HepG2 (cell line): ENCODE results near the gene PLS1. TPM values are rescaled to one million over a fixed set of nuclear protein-coding genes. Genes with fewer than 3 reads are reported as not detected.
A peak's percentile ranks its signal among the peaks of the same experiment; 100 is the strongest.

Source experiments
- CEBPB ChIP-seq: IDR thresholded peaks from 2 replicates; pipeline ENCODE4 v1.6.1; 2011; ENCODE audit warnings: low read depth, low read length, improper control_type of control experiment, borderline replicate concordance
- GPBP1L1 ChIP-seq: sonication (generic); formaldehyde crosslinking; IDR thresholded peaks from 2 replicates; pipeline ENCODE4 v1.5.0; 2020; ENCODE audit warnings: mild to moderate bottlenecking, missing genetic modification reagents
- GRHL1 ChIP-seq: sonication (generic); formaldehyde crosslinking; conservative IDR thresholded peaks from 2 replicates; pipeline ENCODE4 v1.8.0; 2022; ENCODE audit warnings: missing genetic modification reagents
- HMGXB3 ChIP-seq: sonication (generic); formaldehyde crosslinking; IDR thresholded peaks from 2 replicates; pipeline ENCODE4 v1.4.0; 2020; ENCODE audit warnings: missing genetic modification reagents, borderline replicate concordance
- MIER3 ChIP-seq: IDR thresholded peaks from 2 replicates; pipeline ENCODE4 v1.6.1; 2016; ENCODE audit warnings: missing compliant biosample characterization, borderline replicate concordance
- MYPOP ChIP-seq: sonication (generic); formaldehyde crosslinking; IDR thresholded peaks from 2 replicates; pipeline ENCODE4 v1.8.1; 2023; ENCODE audit warnings: mild to moderate bottlenecking, moderate library complexity, missing genetic modification reagents
- POLR2AphosphoS5 ChIP-seq: IDR thresholded peaks from 2 replicates; pipeline ENCODE4 v1.6.1; 2012; ENCODE audit warnings: low read depth, low read length
- RELA ChIP-seq: sonication (generic); formaldehyde crosslinking; IDR thresholded peaks from 2 replicates; pipeline ENCODE4 v1.4.0; 2020; ENCODE audit warnings: missing genetic modification reagents
- TEAD3 ChIP-seq: optimal IDR thresholded peaks from 2 replicates; pipeline ENCODE3; 2016; ENCODE audit warnings: borderline replicate concordance
- TSC22D2 ChIP-seq: sonication (generic); formaldehyde crosslinking; IDR thresholded peaks from 2 replicates; pipeline ENCODE4 v1.5.1; 2020; ENCODE audit warnings: missing genetic modification reagents, mild to moderate bottlenecking, borderline replicate concordance
- YY1 ChIP-seq: IDR thresholded peaks from 2 replicates; pipeline ENCODE4 v1.6.1; 2011; ENCODE audit warnings: low read length, low read depth, moderate library complexity, mild to moderate bottlenecking; ENCODE audit not compliant: insufficient read depth, insufficient replicate concordance
- ZBTB49 ChIP-seq: sonication (generic); formaldehyde crosslinking; IDR thresholded peaks from 2 replicates; pipeline ENCODE4 v1.4.0; 2020; ENCODE audit warnings: missing genetic modification reagents, borderline replicate concordance
- ZC3H4 ChIP-seq: sonication (generic); formaldehyde crosslinking; IDR thresholded peaks from 2 replicates; pipeline ENCODE4 v1.4.0; 2020; ENCODE audit warnings: missing genetic modification reagents, borderline replicate concordance
- ZNF556 ChIP-seq: sonication (generic); formaldehyde crosslinking; IDR thresholded peaks from 2 replicates; pipeline ENCODE4 v1.4.0; 2020; ENCODE audit warnings: mild to moderate bottlenecking, missing genetic modification reagents, borderline replicate concordance
- ZNF709 ChIP-seq: sonication (generic); formaldehyde crosslinking; IDR thresholded peaks from 2 replicates; pipeline ENCODE4 v1.5.0; 2020; ENCODE audit warnings: mild to moderate bottlenecking, missing genetic modification reagents
- ZNF766 ChIP-seq: sonication (generic); formaldehyde crosslinking; IDR thresholded peaks from 2 replicates; pipeline ENCODE4 v1.5.0; 2020; ENCODE audit warnings: missing genetic modification reagents, borderline replicate concordance
- ZZZ3 ChIP-seq: sonication (generic); formaldehyde crosslinking; IDR thresholded peaks from 2 replicates; pipeline ENCODE4 v1.4.0; 2020; ENCODE audit warnings: missing genetic modification reagents, mild to moderate bottlenecking, borderline replicate concordance
- polyA plus RNA-seq, 8 experiments: library from polyadenylated mRNA; depleted of rRNA in 3 of 8; stranded (reverse) in 7 of 8; unstranded in 1 of 8; fragments of >200 nt; fragmentation: Illumina TruSeq in 4 of 8; extraction: Trizol in 4 of 8; gene quantifications; 2 replicates each; pipeline versions ENCODE4 v1.2.1 to v1.2.3, GENCODE V29; 2011 to 2016; ENCODE audit warnings: low read depth in 4 of 8, missing spikeins in 1 of 8, mixed read lengths in 1 of 8; ENCODE audit not compliant: insufficient read depth in 1 of 8
- total RNA-seq, 5 experiments: library from RNA; depleted of rRNA; stranded (reverse); fragments of >200 nt; fragmentation: Illumina TruSeq; extraction: Trizol; gene quantifications; 2 replicates each; pipeline ENCODE4 v1.2.3, GENCODE V29; 2016; ENCODE audit warnings: low read depth in 1 of 5

Gene PLS1
- total and polyA plus RNA-seq, 2 of the 13 experiments (the other 11 are each of a cell fraction or from before 2014, with no cell fraction given) = 11.2 to 21.1 TPM

- TF ChIP-seq ZBTB49 (CRISPR knock-in tag) (peak; percentile 63; the same call in 1 of the 2 replicates), CEBPB (no peak), ZNF556 (peak; percentile 69; the same call in 1 of the 2 replicates), ZNF709 (CRISPR knock-in tag) (peak; percentile 86; the same call in 1 of the 2 replicates), POLR2AphosphoS5 (peak; percentile 97), YY1 (peak; percentile 84), RELA (CRISPR knock-in tag) (0 out of 2 replicates have a peak, but pooled peaks have one; percentile 49), MYPOP (CRISPR knock-in tag) (peak; percentile 71; the same call in 1 of the 2 replicates), ZZZ3 (CRISPR knock-in tag) (no peak), GRHL1 (no peak), ZNF766 (CRISPR knock-in tag) (no peak), ZC3H4 (CRISPR knock-in tag) (no peak), MIER3 (CRISPR knock-in tag) (peak; percentile 82; the same call in 1 of the 2 replicates), TEAD3 (CRISPR knock-in tag) (peak; percentile 79), TSC22D2 (CRISPR knock-in tag) (0 out of 2 replicates have a peak, but pooled peaks have one; percentile 35), HMGXB3 (CRISPR knock-in tag) (peak; percentile 83; the same call in 1 of the 2 replicates), GPBP1L1 (no peak)
Observed at GRCh38 chr3:142595951-142596725, at the start of gene PLS1 (continued).
